HG03460 (cell line): ENCODE results near the gene CAND2.

ENCODE experiments used
- ATAC-seq: cut with Tn5 transposase; IDR thresholded peaks from one replicate; pipeline ENCODE4 v1.9.1; 2021; ENCODE audit not compliant: unreplicated experiment

Gene CAND2

DNA sequence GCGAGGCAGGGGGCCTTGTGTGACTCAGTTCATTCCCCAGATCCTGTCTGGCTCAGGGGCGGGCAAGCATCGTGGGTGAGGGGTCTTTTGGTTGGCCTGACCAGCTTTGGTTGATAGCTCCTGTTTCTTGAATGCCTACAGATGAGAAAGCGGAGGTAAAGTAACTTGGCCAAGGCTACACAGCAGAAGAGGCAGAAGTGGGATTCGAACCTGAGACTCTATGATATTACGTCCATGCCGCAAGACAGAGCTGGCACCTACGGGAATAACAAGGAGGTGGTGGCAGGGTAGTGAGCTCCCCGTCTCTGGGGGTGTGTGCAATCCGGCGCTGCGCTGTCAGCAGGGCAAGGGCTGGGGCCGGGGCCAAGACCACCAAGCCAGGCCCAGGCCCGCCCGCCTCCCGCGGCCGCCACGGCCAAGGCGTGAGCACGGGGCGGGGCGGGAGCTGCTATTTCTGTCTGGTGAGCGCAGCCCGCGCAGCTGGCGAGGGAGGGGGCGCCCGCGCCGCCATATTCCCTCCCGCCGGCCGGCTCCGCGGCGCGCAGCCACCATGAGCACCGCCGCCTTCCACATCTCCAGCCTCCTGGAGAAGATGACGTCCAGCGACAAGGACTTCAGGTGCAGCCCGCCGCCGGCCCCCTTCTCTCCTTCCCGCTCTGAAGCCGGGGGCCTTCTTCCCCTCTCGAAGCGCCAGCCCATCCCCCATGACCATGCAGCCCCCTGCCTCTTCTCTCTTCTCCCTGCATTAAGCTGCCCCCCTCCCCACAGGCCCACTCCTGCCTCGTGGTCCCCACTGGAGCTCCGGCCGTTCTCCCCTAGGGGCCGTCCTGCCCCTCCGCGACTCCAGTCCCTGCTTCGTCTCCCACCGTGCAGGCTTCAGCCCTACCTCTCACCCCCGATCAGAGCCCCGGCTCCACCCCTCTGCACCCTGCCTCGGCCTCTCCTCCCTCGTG is at the start of gene CAND2:
TSS of gene CAND2 (plus strand) at position 510 of the 953 bp plus-strand sequence. CDS start at position 551, 41 bp downstream.
- ATAC-seq, result no peak

DNA sequence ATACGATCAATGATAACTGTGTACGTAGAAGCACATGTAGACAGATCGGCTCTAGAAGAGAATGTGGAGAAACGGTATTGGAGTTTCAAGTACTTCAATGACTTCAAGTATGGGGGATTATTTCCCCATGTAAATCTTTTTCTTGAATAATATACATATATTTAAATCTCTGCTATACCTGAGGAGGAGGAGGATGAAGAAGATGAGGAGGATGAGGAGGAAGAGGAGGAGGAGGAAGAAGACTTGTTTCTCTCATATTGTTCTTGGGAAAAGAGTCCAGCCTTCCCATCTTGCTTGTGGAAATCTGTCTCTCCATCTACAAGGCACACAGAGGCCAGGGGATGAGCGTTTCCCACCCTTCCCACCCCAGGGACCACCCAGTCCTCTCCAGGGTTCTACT is 48.0 kb upstream of the CAND2 start:
- no peak for ATAC-seq

DNA sequence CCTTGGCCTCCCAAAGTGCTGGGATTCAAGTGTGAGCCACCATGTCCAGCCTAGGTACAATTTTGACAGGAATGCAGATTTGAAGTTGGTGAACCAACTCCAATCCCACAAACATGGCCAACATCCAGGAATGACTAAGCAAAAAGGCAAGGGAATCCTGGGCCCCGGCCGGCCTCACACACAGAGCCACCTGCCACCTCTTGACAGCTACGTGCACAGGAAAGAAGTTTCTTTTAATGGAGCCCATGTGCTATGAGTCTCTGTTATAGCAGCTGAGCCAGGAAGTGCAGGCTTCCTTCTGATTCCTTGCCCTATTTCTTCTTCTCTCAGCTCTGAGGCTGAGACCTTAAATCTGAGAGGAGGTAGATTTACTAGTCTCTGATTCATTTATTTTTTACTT is 46.3 kb upstream of the CAND2 start:
- ATAC-seq, result no peak

DNA sequence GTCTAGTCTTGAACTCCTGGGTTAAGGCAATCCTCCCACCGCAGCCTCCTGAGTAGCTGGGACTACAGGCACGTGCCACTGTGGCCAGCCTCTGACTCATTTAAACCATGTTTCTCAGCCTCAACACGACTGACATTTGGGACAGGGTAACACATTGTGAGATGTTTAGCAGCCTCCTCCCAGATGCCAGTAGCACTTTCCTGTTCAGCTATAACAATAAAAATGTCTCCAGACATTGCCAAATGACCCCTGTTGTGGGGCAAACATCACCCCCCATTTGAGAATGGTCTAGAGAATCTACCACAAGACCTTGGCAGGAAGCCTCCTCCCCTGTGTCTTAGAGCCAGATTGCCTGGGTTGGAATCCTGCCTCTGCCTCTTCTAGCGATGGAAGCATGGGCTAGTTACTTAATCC is 45.8 kb upstream of the CAND2 start:
- no peak for ATAC-seq

DNA sequence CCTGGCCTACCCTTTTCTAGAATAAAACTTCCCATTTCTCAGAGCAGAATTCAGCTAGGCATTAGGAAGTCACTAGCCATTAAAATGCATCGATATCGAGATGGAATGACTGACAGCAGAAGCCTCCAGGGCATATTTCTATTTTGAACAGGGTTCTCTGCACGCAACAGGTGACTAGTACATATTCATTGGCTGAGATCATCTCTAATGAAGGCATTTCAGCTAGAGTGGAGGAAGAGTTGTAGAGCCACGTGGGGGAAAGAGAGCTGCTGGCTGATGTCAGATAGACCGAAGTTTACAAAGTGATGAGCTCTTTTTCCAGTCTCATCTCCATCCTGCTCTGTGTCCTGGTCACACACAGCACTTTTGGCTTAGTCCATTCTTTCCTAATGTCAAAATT is 44.9 kb upstream of the CAND2 start:
- ATAC-seq, result no peak

DNA sequence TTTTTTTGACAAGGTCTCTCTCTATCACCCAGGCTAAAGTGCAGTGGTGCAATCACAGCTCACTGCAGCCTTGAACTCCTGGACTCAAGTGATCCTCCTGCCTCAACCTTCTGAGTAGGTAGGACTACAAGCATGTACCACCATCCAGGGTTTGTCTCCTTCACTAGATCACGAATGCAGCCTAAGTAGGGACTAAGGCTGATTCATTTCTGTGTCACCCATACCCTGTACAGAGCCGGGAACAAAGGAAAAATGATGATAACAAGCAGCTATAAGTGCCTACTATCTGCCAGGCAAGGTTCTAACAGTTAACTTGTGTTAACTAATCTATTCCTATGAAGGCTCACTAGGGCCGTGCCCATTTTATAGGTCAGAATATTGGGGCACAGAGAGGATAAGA is 44.4 kb upstream of the CAND2 start:
- ATAC-seq, result no peak

DNA sequence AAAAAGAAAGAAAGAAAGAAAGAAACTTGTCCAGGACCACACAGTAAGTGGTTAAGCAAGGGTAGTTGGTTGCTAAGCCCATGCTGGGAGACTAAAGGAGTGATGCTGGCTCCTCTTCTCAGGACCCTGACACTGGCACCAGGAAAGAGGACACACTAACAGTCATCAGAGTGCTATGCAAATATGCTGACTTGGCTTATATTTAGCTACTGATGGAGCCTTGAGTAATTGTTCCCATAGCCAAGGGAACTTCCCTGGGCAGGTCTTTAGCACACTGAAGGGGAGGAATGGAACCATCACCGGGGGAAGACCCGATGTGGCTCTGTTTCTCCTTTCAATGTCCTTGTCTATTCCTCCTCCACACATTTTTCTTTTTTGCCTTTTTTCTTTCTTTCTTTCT is 43.7 kb upstream of the CAND2 start:
- ATAC-seq, result no peak

DNA sequence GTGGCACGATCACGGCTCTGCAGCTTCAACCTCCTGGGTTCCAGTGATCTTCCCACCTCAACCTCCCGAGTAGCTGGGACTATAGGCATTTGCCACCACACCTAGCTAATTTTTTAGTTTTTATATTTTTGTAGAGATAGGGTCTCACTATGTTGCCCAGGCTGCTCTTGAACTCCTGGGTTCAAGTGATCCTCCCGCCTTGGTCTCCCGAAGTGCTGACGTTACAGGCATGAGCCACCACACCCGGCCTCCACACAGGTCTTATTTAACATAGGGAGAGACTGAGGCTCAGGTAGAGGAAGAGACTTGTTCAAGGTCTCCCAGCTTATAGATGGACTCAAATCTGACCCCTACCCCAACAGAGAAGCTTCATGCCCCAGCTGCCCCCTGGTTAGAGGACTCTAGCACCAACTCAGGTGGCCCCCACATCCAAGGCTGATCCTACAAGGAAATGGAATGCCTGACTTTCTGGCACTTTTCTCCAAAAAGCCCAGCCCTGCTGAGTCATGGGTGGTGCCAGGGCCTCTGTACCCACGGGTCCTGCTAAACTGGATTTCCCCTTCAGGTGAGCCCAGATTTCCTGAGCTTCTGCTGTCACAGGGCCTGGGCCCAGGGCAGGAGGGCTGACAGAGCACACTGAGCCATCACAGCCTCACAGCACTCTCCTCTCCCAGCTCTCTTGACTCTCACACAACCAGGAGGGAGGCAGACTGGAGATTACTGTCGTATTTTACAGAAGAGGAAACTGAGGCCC is 43.0 kb upstream of the CAND2 start:
- ATAC-seq, result no peak

DNA sequence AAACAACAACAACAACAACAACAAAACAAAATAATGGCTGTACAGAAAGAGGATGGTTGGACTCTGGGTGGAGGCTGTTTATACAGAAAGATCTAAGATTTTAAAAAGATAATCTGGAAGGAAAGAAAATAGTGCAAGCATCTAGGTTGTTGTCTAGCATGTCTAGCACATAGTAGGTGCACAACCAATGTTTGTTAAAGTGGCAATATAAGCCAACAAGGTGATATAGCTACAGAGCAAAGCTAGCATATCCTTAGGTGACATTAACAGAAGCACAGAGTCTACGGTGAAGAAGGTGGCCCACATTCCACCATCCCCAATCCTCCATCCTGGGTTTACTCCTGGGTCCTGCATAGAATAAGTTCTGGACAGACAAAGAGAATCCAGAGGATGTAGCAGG is 42.2 kb upstream of the CAND2 start:
- ATAC-seq, result no peak

DNA sequence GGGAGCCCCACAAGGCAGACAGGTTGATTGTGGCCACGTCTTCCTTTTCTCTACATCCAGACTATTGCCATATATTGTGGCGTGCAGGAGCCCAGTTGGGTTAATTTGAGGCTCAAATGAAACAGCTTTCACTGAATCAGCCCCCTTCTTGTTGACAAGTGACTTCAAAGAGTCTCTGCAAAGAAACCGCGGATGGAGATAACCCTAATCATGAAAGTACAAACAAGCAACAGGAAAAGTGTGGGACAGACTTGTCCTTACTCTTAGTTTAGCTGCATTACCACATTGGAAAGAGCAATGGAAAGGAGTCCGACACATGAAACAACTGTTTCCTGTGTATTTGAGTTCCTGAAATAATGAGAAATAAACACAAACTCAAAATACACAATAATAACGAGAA is 40.7 kb upstream of the CAND2 start:
- no peak for ATAC-seq

DNA sequence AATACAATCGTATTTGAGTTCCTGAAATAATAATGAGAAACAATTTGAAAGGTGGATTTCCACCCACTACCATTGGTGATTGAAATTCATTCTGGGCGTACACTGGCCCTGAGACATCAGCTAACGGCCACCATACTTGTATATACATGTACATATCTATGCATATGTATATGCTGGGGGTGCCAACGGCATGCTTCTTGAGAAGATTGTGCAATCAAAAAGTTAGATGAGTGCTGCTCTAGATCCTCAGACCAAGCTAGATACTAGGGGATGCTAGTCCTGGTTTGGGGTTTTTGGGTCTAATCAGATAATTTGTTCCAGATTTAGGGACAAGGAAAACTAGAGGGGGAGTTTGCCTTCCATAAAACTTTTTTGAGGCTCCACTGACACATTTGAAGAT is 40.3 kb upstream of the CAND2 start:
- no peak for ATAC-seq

DNA sequence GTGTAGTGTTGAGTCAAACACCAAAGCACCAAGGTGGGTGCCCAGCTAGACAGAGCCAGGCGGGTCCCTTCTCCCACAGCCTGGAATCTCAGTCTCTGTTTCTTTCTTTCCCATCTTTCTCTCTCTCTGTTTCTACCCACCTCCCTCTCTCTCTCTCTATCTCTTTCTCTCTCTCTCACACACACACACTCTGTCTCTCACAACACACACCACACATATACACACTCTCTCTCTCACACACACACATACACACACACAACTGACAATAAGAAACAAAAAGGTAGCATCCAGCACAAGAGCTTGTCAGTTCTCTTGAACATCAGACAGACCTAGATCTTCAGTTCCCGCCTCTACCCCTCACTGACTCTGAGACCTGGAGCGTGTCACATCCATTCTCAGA is 39.8 kb upstream of the CAND2 start:
- no peak for ATAC-seq

DNA sequence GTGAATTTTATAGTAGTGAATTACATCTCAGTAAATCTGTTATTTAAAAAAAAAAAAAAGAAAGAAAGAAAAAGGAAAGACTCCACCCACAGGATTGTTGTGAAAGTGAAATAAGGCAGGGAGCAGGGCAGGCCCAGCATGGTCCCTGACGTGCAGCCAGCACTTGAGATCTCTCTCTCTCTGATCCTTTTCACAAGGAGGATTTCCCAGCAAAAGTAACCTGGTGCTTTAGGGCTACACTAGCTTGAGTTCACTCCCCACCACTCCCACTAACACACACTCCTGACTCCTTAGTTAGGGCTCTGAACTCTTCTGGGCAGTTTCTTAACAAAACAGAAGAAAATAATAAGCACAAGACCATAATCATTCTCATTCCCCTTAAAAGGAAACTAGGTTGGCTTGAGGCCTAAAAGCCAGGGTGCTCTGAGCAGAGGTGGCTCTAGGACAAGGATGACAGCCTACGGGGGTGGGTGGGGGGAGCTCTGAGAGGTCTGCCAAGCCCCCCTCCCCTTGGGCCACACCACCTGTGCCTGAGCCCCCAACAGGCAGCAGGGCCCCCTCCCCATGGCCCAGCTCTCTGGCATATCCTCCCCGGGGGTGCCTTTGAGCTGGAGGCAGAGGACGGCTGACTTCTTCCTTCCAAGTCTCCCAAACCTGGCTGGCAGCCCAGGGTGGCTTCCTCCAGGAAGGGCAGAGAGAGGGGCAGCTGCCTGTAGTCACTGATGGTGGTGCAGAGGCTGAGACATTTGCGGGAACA is 38.3 kb upstream of the CAND2 start:
- ATAC-seq, result no peak

DNA sequence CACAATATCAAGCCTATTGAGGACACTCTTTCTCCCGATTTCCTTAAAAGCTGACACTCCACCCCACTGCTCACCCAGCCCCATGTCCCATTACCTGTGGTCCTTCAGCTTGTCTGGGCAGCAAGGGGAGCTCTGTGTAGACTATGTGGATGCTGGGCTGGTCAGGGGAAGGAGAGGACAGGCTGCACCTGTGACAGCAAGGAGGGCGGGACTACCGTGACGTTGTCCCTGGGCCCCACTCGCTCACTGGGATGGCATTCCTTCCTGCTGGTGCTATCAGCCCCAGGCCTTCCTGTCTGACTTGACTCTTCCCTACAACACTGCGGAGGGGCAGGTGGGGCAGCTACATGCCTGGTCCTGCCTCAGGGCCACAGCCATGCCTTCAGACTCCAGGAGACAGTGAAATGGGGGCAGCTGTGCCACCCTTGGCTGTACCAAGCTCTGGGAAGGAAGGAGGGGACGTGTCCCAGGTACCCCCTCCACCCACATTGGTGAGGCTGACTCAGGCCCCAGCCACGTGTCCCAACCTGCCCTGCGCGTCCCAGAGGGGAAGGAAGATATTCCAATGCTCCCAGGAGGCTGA is 37.3 kb upstream of the CAND2 start, which contains the start of gene TMEM40:
TSS of gene TMEM40 (minus strand) at position 163 of the 583 bp plus-strand sequence. CDS start 9,427 bp downstream, outside the sequence.
- ATAC-seq, result no peak

DNA sequence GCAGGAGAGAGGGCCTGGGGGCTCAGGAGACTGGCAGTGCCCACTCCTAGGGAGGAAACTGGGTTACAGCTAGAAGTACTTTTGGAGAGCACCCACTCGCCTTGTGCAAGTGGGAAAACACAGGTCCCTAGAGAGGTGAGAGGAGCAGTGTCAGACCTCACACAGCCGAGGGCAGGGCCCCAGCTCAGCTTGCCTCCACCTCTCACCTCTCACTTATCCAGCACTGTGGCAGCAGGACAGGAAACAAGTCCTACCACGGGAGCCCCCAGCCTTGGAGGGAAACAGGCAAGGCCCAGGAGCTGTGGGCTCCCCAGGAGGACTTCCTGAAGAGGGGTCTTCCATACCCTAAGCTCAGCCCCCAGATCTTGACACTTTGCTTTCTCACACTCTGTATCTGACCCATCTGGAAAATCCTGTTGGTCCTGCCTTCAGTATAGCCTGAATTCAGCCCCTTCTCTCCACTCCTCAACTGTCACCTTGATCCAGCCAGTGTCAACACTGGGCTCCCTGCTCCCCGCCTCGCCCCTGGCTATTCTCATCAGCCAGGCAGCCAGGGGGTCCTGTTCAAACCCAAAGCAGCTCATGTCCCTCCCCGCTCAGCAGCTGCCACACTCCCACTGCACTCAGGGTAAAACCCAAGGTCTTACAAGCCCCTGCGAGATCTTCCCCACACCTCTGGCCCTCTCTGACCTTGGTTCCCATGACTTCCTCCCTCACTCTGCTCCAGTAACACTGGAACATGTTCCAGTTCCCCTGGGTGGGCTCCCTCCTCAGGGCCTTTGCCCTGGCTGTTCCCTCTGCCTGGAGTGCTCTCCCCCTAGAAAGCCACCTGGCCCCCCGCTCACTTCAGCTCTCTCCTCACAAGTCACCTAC is 36.6 kb upstream of the CAND2 start:
- ATAC-seq, result no peak

DNA sequence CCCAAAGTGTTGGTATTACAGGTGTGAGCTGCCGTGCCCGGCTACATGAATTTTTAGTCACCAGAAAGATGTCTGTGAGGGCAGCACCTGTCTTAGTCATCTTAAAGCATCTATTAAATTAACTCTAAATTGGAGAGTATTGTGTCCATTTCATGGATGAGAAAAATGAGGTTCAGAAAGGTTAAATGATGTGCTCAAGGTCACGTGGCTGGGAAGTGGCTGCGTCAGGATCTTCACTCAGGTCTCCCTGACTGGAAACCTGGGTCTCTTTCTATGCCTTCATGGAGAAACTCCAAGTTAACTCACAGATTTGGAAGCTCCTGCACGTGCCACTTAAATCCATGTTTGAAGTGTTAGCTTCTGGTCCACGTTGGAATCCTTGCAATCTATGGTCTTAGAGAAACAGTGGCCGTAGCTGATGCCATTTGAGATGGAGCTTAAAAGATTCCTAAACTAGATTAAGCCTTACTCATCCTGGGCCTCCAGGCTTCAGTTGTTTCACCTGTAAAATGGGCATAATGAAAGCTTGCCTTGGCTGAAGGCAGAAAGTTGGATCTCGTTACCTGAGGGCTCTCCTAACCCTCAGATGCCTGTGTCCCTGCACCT is 32.2 kb upstream of the CAND2 start:
- no peak for ATAC-seq

DNA sequence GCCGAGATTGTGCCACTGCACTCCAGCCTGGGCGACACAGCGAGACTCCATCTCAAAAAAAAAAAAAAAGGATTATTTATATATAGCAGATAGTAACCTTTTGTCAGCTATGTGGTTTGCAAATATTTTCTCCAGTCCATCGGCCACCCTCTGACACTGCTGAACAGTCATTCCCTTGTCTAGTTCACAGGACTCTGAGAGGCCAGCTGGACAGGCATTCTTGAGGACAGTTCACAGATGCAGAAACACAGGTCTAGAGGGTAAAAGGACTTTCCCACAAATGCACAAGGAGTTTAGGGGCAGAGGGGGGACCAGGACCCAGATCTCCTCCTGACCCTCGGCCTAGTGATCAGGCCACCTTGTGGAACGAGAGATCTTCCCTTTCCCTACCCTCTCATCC is 29.9 kb upstream of the CAND2 start:
- no peak for ATAC-seq

DNA sequence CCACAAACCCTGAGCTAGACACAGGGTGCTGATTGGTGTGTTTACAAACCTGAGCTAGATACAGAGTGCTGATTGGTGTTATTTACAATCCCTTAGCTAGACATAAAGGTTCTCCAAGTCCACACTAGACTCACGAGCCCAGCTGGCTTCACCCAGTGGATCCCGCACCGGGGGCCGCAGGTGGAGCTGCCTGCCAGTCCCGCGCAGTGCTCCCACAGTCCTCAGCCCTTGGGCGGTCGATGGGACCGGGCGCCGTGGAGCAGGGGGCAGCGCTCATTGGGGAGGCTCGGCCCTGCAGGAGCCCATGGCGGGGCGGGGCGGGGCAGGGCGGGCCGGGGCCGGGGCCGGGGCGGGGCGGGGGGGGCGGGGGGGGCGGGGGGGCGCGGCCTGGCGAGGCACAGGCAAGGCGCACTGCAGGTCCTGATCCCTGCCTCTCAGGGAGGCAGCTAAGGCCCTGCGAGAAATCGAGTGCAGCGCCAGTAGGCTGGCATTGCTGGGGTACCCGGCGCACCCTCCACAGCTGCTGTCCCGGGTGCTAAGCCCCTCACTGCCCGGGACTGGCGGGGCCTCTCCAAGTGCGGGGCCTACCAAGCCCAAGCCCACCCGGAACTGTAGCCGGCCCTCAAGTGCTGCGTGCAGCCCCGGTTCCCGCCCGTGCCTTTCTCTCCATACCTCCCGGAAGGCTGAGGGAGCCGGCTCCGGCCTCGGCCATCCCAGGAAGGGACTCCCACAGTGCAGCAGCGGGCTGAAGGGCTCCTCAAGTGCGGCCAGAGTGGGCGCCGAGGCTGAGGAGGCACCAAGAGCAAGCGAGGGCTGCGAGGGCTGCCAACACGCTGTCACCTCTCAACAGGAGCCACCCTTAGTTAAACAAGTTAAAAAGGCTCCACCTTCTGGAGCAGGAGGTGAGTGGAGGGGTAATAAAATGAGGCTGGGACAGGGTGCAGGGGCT is 27.6 kb upstream of the CAND2 start:
- no peak for ATAC-seq
